Upper lobe of right lung (tissue), 1 donor: Measurements from ENCODE around the gene SULT2B1. TPM values are rescaled to one million over a fixed set of nuclear protein-coding genes. Genes with fewer than 3 reads are reported as not detected.
A peak's percentile ranks its signal among the peaks of the same experiment; 100 is the strongest.

ENCODE experiments used
- ATAC-seq: fragments of 200-7000 bp; cut with Tn5 transposase; one replicate; pipeline ENCODE4 v1.9.1; 2020; ENCODE audit warnings: mild to moderate bottlenecking, moderate library complexity
- DNase-seq: peaks from one replicate; pipeline ENCODE4 v3.0.0-alpha.2; 2020
- H3K27ac ChIP-seq: fragments of 200-600 bp; one replicate; pipeline ENCODE4 v1.8.0; 2022
- H3K27me3 ChIP-seq: fragments of 200-600 bp; one replicate; pipeline ENCODE4 v1.8.0; 2022; ENCODE audit warnings: mild to moderate bottlenecking
- H3K36me3 ChIP-seq: fragments of 200-600 bp; one replicate; pipeline ENCODE4 v1.8.0; 2022
- H3K4me1 ChIP-seq: fragments of 200-600 bp; one replicate; pipeline ENCODE4 v1.8.0; 2022
- H3K4me3 ChIP-seq: fragments of 200-600 bp; one replicate; pipeline ENCODE4 v1.8.0; 2022; ENCODE audit warnings: mild to moderate bottlenecking
- H3K9me3 ChIP-seq: fragments of 200-600 bp; one replicate; pipeline ENCODE4 v1.8.0; 2022
- CTCF ChIP-seq: fragments of 200-600 bp; IDR thresholded peaks from one replicate; pipeline ENCODE4 v1.8.0; 2022; ENCODE audit warnings: antibody characterized with exemption
- intact Hi-C: fragments of 100-400 bp; cut with DNase I; formaldehyde crosslinking; loops from one replicate; pipeline ENCODE4 v1.11.0; 2022
- total RNA-seq: library from RNA; stranded (reverse); fragmentation: NEBNext Ultra II Directional; extraction: Animal tissue kit (Norgen Biotek cat#: 25700); gene quantifications from one replicate; pipeline ENCODE4 v1.2.1, GENCODE V29; 2021
- donor health status: DM: no; HTN: yes; CAD: no; lungs with severe emphysema.

Gene SULT2B1
- total RNA-seq, 1 donor from 2014 or later = 20.4 TPM

- H3K4me3 ChIP-seq = no peak overlapping the region
- H3K27me3 ChIP-seq = no peaks in the 10 kb centered on the region
- TF ChIP-seq CTCF = no peak
- DNase-seq (no peak), ATAC-seq (no peak)
- intact Hi-C loops = no loop called here
- no peaks in the 10 kb centered on the region for H3K9me3 ChIP-seq
- no peak overlapping the region for H3K27ac ChIP-seq
- H3K36me3 ChIP-seq = no peaks in the 10 kb centered on the region
- no peaks in the 10 kb centered on the region for H3K4me1 ChIP-seq
These were observed 44.9 kb downstream of the SULT2B1 start for GRCh38 chr19:48596679-48597465.

- intact Hi-C loops = no loop called here
- no peak overlapping the region for H3K4me3 ChIP-seq
- no peak overlapping the region for H3K27ac ChIP-seq
- ATAC-seq = no peak
- no peak for TF ChIP-seq CTCF
- no peaks in the 10 kb centered on the region for H3K36me3 ChIP-seq
- no peaks in the 10 kb centered on the region for H3K9me3 ChIP-seq
- no peak for DNase-seq
- no peaks in the 10 kb centered on the region for H3K27me3 ChIP-seq
- H3K4me1 ChIP-seq = no peaks in the 10 kb centered on the region
These were observed 47.2 kb downstream of the SULT2B1 start for GRCh38 chr19:48598996-48599700.

- ATAC-seq = no peak
These were observed 48.9 kb downstream of the SULT2B1 start for GRCh38 chr19:48600679-48601417.

GRCh38 chr19:48603001-48603400, 51.0 kb downstream of the SULT2B1 start:
- no peak for ATAC-seq
- Histone ChIP-seq H3K36me3 (no peaks in the 10 kb centered on the region), H3K9me3 (no peaks in the 10 kb centered on the region), H3K4me1 (no peaks in the 10 kb centered on the region), H3K27me3 (no peaks in the 10 kb centered on the region), H3K4me3 (no peak overlapping the region), H3K27ac (no peak overlapping the region)
- DNase-seq = no peak
- intact Hi-C loops = no loop called here
- no peak for TF ChIP-seq CTCF

More at GRCh38 chr19:48600679-48601417, 48.9 kb downstream of the SULT2B1 start:
- intact Hi-C loops = no loop called here
- Histone ChIP-seq H3K4me1 (no peaks in the 10 kb centered on the region), H3K4me3 (no peak overlapping the region), H3K27me3 (no peaks in the 10 kb centered on the region), H3K9me3 (no peaks in the 10 kb centered on the region), H3K36me3 (no peaks in the 10 kb centered on the region), H3K27ac (no peak overlapping the region)
- DNase-seq = no peak
- TF ChIP-seq CTCF = no peak

- Histone ChIP-seq H3K27ac (no peak overlapping the region), H3K27me3 (no peaks in the 10 kb centered on the region), H3K4me3 (no peak overlapping the region), H3K4me1 (no peaks in the 10 kb centered on the region), H3K36me3 (no peaks in the 10 kb centered on the region), H3K9me3 (no peaks in the 10 kb centered on the region)
- intact Hi-C loops = no loop called here
- no peak for TF ChIP-seq CTCF
- ATAC-seq = peak; percentile 5
- DNase-seq = no peak
These were observed 51.5 kb downstream of the SULT2B1 start for GRCh38 chr19:48603449-48603848.
